SH-SY5Y (cell line): ENCODE results near the gene CCNYL1.

ENCODE experiments used
- GATA2 ChIP-seq: IDR thresholded peaks from 2 replicates; pipeline ENCODE4 v1.6.1; 2011; ENCODE audit warnings: mild to moderate bottlenecking, low read depth, low read length
- GATA3 ChIP-seq: IDR thresholded peaks from 2 replicates; pipeline ENCODE4 v1.6.1; 2011; ENCODE audit warnings: low read depth, mild to moderate bottlenecking, low read length, moderate library complexity

Gene CCNYL1

GRCh38 chr2:207782238-207783030, 71.0 kb downstream of the CCNYL1 start:
- no peak for TF ChIP-seq GATA2
- no peak for TF ChIP-seq GATA3

- TF ChIP-seq GATA3 = no peak
- TF ChIP-seq GATA2 = no peak
Measured at GRCh38 chr2:207783514-207783913, 72.1 kb downstream of the CCNYL1 start.

- TF ChIP-seq GATA3 (no peak), GATA2 (no peak)
Measured at GRCh38 chr2:207784898-207785297, 73.5 kb downstream of the CCNYL1 start.

- no peak for TF ChIP-seq GATA2
- no peak for TF ChIP-seq GATA3
Measured at GRCh38 chr2:207787017-207787416, 75.6 kb downstream of the CCNYL1 start.

- TF ChIP-seq GATA3 (no peak), GATA2 (no peak)
Measured at GRCh38 chr2:207787800-207788199, 76.4 kb downstream of the CCNYL1 start.

- TF ChIP-seq GATA3 (no peak), GATA2 (no peak)
Measured at GRCh38 chr2:207790898-207791297, 79.5 kb downstream of the CCNYL1 start.

- TF ChIP-seq GATA3 (no peak), GATA2 (no peak)
Measured at GRCh38 chr2:207791579-207792243, 80.3 kb downstream of the CCNYL1 start.

- TF ChIP-seq GATA2 (no peak), GATA3 (no peak)
Measured at GRCh38 chr2:207792244-207792785, 80.9 kb downstream of the CCNYL1 start.

GRCh38 chr2:207796585-207797350, 85.3 kb downstream of the CCNYL1 start:
- no peak for TF ChIP-seq GATA2
- no peak for TF ChIP-seq GATA3

- TF ChIP-seq GATA3 (no peak), GATA2 (no peak)
Measured at GRCh38 chr2:207801259-207801658, 89.8 kb downstream of the CCNYL1 start.

- no peak for TF ChIP-seq GATA2
- TF ChIP-seq GATA3 = no peak
Measured at GRCh38 chr2:207802650-207803049, 91.2 kb downstream of the CCNYL1 start.
